CD14-positive monocyte (primary cell): ENCODE measurements around the gene QTRT2. TPM values are rescaled to one million over a fixed set of nuclear protein-coding genes. Genes with fewer than 3 reads are reported as not detected.

Source experiments
- DNase-seq, 3 donors: peaks; one replicate each; pipeline ENCODE4 v3.0.0-alpha.2; 2011 to 2022
- H2AFZ ChIP-seq: 2 replicates; pipeline ENCODE4 v1.6.0; 2012; ENCODE audit warnings: mild to moderate bottlenecking, low read depth, low read length, inconsistent platforms; ENCODE audit not compliant: insufficient read depth, poor library complexity, severe bottlenecking
- H3K27ac ChIP-seq, 2 donors: 1 replicate in 1 of 2; 2 replicates in 1 of 2; pipeline ENCODE4 v1.5.1; 2012 to 2013; ENCODE audit warnings: low read length in 2 of 2, control low read depth in 1 of 2, inconsistent platforms in 1 of 2, low read depth in 1 of 2, mild to moderate bottlenecking in 1 of 2
- H3K27me3 ChIP-seq, 2 donors: one replicate each; pipeline versions ENCODE4 v1.6.0 to v1.6.1; 2011 to 2013; ENCODE audit warnings: low read length in 2 of 2; ENCODE audit not compliant: control insufficient read depth in 2 of 2, insufficient read depth in 2 of 2
- H3K36me3 ChIP-seq, 2 donors: replicated peaks in 1 of 2; 1 replicate in 1 of 2; 2 replicates in 1 of 2; pipeline versions ENCODE4 v1.5.1 to v1.6.1; 2012 to 2013; ENCODE audit warnings: low read length in 2 of 2, control low read depth in 1 of 2, inconsistent platforms in 1 of 2, mild to moderate bottlenecking in 1 of 2; ENCODE audit not compliant: insufficient read depth in 2 of 2, control insufficient read depth in 1 of 2
- H3K4me1 ChIP-seq, 2 donors: 1 replicate in 1 of 2; 2 replicates in 1 of 2; pipeline versions ENCODE4 v1.5.1 to v1.6.1; 2012 to 2013; ENCODE audit warnings: low read length in 2 of 2, control low read depth in 1 of 2, inconsistent platforms in 1 of 2, mild to moderate bottlenecking in 1 of 2, moderate library complexity in 1 of 2; ENCODE audit not compliant: insufficient read depth in 2 of 2, control insufficient read depth in 1 of 2
- H3K4me2 ChIP-seq: replicated peaks from 2 replicates; pipeline ENCODE3; 2012; ENCODE audit warnings: low read length, moderate library complexity, mild to moderate bottlenecking; ENCODE audit not compliant: poor library complexity, severe bottlenecking; ENCODE audit errors: extremely low read depth
- H3K4me3 ChIP-seq, 3 experiments: fragments of 200-600 bp in 1 of 3; sonication (generic) in 1 of 3; replicated peaks in 1 of 3; 1 replicate in 2 of 3; 2 replicates in 1 of 3; pipeline ENCODE4 v1.5.1; 2011 to 2013; ENCODE audit warnings: low read length in 3 of 3, mild to moderate bottlenecking in 3 of 3, control low read depth in 2 of 3, low read depth in 2 of 3, inconsistent platforms in 1 of 3, moderate library complexity in 1 of 3
- H3K79me2 ChIP-seq: 2 replicates; pipeline ENCODE4 v1.6.0; 2012; ENCODE audit warnings: mild to moderate bottlenecking, control low read depth, inconsistent platforms, low read length, moderate library complexity; ENCODE audit not compliant: insufficient read depth
- H3K9ac ChIP-seq: 2 replicates; pipeline ENCODE4 v1.6.0; 2017; ENCODE audit warnings: low read length, mild to moderate bottlenecking; ENCODE audit not compliant: insufficient read depth, poor library complexity, severe bottlenecking
- H3K9me3 ChIP-seq, 2 donors: replicated peaks in 1 of 2; 1 replicate in 1 of 2; 2 replicates in 1 of 2; pipeline versions ENCODE4 v1.5.1 to v1.6.1; 2012 to 2013; ENCODE audit warnings: low read length in 2 of 2, control low read depth in 1 of 2; ENCODE audit not compliant: control insufficient read depth in 1 of 2, insufficient read depth in 1 of 2
- H4K20me1 ChIP-seq: 2 replicates; pipeline ENCODE4 v1.6.0; 2012; ENCODE audit warnings: mild to moderate bottlenecking, low read length, control low read depth, moderate library complexity; ENCODE audit not compliant: insufficient read depth
- H3K27ac Mint-ChIP-seq, 7 donors: one replicate each; pipeline ENCODE4 v1.8.0; 2020; ENCODE audit warnings: mild to moderate bottlenecking in 7 of 7, mixed read lengths in 7 of 7, moderate library complexity in 6 of 7, inconsistent platforms in 2 of 7
- H3K27me3 Mint-ChIP-seq, 3 donors: one replicate each; pipeline ENCODE4 v1.8.0; 2021 to 2022; ENCODE audit warnings: low read depth in 3 of 3, mild to moderate bottlenecking in 3 of 3, mixed read lengths in 3 of 3, moderate library complexity in 3 of 3, inconsistent platforms in 1 of 3
- H3K36me3 Mint-ChIP-seq, 2 donors: one replicate each; pipeline ENCODE4 v1.8.0; 2020; ENCODE audit warnings: mixed read lengths in 2 of 2, inconsistent platforms in 1 of 2, mild to moderate bottlenecking in 1 of 2
- H3K4me1 Mint-ChIP-seq: one replicate; pipeline ENCODE4 v1.8.0; 2020; ENCODE audit warnings: mild to moderate bottlenecking, mixed read lengths
- H3K4me3 Mint-ChIP-seq, 2 donors: one replicate each; pipeline ENCODE4 v1.8.0; 2020; ENCODE audit warnings: mild to moderate bottlenecking in 2 of 2, mixed read lengths in 2 of 2, moderate library complexity in 1 of 2
- H3K9me3 Mint-ChIP-seq, 7 donors: one replicate each; pipeline ENCODE4 v1.8.0; 2020 to 2022; ENCODE audit warnings: mixed read lengths in 7 of 7, mild to moderate bottlenecking in 6 of 7, moderate library complexity in 6 of 7, inconsistent platforms in 2 of 7
- WGBS: methylation state at CpG from one replicate; pipeline ENCODE4 v1.1.5; 2013; ENCODE audit warnings: missing lambda C conversion rate; ENCODE audit not compliant: insufficient coverage; 5-methylcytosine and 5-hydroxymethylcytosine counted together
- intact Hi-C, 2 donors: fragments of 100-400 bp; cut with micrococcal nuclease; formaldehyde crosslinking; loops; one replicate each; pipeline versions ENCODE4 v1.15.0 to v1.15.1; 2023
- polyA plus RNA-seq, 3 donors: library from polyadenylated mRNA; depleted of rRNA in 1 of 3; unstranded in 2 of 3; stranded (reverse) in 1 of 3; fragments of 300-500 nt in 2 of 3; fragments of >200 nt in 1 of 3; fragmentation: Illumina TruSeq in 2 of 3; gene quantifications; 1 replicate in 2 of 3; 2 replicates in 1 of 3; pipeline ENCODE4 v1.2.3, GENCODE V29; 2012 to 2021
- TF ChIP-seq, protein P1 (sequence below): fragments of 200-600 bp; IDR thresholded peaks from one replicate; pipeline ENCODE4 v1.8.0; 2022; ENCODE audit warnings: antibody characterized with exemption, mild to moderate bottlenecking

The QTRT2 gene
- polyA plus RNA-seq, 3 donors = 14.5 to 16.7 (median 15.9) TPM

DNA sequence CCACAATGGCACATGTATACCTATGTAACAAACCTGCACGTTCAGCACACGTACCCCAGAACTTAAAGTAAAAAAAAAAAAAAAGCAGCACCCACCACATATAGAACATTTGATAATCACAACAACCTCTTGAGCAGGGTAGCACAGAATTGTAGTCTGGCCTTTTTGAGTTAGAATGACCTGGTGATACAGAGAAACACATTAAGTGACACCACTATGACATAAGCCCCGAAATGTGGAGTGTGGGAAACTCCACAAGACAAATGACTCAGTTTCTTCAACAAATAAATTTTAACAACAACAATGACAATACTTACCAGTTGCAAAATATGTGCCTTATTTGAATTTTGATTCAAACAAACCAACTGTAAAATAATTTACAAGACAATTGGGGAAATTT lies 76.0 kb downstream of the QTRT2 start:
- WGBS = no CpG with 5 or more reads among the region's 3 CpGs
- Histone ChIP-seq H2AFZ (no peak overlapping the region), H3K27ac (no peak overlapping the region), H3K9ac (no peak overlapping the region), H3K4me2 (no peak overlapping the region), H3K36me3 (no peaks in the 10 kb centered on the region), H3K79me2 (no peaks in the 10 kb centered on the region), H3K9me3 (no peaks in the 10 kb centered on the region), H3K4me1 (no peaks in the 10 kb centered on the region), H4K20me1 (no peaks in the 10 kb centered on the region), H3K4me3 (no peak overlapping the region), H3K27me3 (no peaks in the 10 kb centered on the region)
- Mint-ChIP-seq H3K9me3 (peaks cover 0 to 4% (median 2%) of the 10 kb centered on the region in 7 donors), H3K27ac (no peak overlapping the region), H3K36me3 (no peaks in the 10 kb centered on the region), H3K27me3 (peaks cover 0 to 3% (median 2%) of the 10 kb centered on the region in 3 donors), H3K4me1 (no peaks in the 10 kb centered on the region), H3K4me3 (no peak overlapping the region)
- DNase-seq = peak in 1 of 3 donors; percentile 13
- TF ChIP-seq, protein P1, sequence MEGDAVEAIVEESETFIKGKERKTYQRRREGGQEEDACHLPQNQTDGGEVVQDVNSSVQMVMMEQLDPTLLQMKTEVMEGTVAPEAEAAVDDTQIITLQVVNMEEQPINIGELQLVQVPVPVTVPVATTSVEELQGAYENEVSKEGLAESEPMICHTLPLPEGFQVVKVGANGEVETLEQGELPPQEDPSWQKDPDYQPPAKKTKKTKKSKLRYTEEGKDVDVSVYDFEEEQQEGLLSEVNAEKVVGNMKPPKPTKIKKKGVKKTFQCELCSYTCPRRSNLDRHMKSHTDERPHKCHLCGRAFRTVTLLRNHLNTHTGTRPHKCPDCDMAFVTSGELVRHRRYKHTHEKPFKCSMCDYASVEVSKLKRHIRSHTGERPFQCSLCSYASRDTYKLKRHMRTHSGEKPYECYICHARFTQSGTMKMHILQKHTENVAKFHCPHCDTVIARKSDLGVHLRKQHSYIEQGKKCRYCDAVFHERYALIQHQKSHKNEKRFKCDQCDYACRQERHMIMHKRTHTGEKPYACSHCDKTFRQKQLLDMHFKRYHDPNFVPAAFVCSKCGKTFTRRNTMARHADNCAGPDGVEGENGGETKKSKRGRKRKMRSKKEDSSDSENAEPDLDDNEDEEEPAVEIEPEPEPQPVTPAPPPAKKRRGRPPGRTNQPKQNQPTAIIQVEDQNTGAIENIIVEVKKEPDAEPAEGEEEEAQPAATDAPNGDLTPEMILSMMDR = no peak
- intact Hi-C loops = no loop called here

DNA sequence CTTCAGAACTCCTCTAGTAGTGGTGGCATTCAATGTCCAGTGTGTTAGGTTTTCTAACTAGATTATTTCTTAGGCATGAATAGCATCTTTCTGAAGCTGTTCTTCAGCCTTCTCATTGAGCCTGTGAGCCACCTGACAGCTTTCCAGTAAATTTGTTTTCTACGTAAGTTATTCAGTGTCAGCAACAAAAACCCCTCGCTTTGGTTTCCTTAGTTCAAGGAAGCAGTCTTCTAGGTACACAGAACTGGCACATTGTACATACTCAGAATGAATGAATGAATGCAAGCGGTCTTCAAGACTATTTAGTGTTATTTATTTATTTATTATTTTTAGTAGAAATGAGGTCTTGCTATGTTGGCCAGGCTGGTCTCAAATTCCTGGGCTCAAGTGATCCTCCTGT lies 77.4 kb downstream of the QTRT2 start:
- Histone ChIP-seq H3K27me3 (no peaks in the 10 kb centered on the region), H3K4me2 (no peak overlapping the region), H4K20me1 (no peaks in the 10 kb centered on the region), H3K27ac (no peak overlapping the region), H3K36me3 (no peaks in the 10 kb centered on the region), H3K79me2 (no peaks in the 10 kb centered on the region), H3K9ac (no peak overlapping the region), H3K4me3 (no peak overlapping the region), H3K9me3 (no peaks in the 10 kb centered on the region), H2AFZ (peak overlapping the region; percentile 41), H3K4me1 (no peaks in the 10 kb centered on the region)
- Mint-ChIP-seq H3K27me3 (peaks cover 0 to 4% (median 3%) of the 10 kb centered on the region in 3 donors), H3K27ac (no peak overlapping the region), H3K9me3 (peaks cover 0 to 11% (median 3%) of the 10 kb centered on the region in 7 donors), H3K36me3 (no peaks in the 10 kb centered on the region), H3K4me1 (no peaks in the 10 kb centered on the region), H3K4me3 (no peak overlapping the region)
- no peak for DNase-seq
- TF ChIP-seq, protein P1 = no peak
- intact Hi-C loops = no loop called here
- 100% methylated on average over 2 of the region's 3 CpGs for WGBS

Other genes with a start within 250 kb of the QTRT2 start
- under 1 TPM; 0.13 to 0.29 (median 0.27) TPM for gene GRAMD1C, start 217.9 kb upstream of the QTRT2 start, polyA plus RNA-seq
- gene ZDHHC23, start 108.7 kb upstream of the QTRT2 start, polyA plus RNA-seq = under 1 TPM; 0.05 to 0.87 (median 0.28) TPM
- 1 to 10 TPM in 2 of 3 donors, under 1 TPM in 1; 0.48 to 2.9 (median 1.2) TPM for gene CCDC191, start 211 bp upstream of the QTRT2 start, polyA plus RNA-seq
- gene DRD3, start 122.3 kb downstream of the QTRT2 start, polyA plus RNA-seq = not detected
- gene ZNF80, start 180.8 kb downstream of the QTRT2 start, polyA plus RNA-seq = not detected
- under 1 TPM in 2 of 3 donors, not detected in 1; 0.28 to 0.49 TPM for gene TIGIT, start 237.3 kb downstream of the QTRT2 start, polyA plus RNA-seq